ENCODE measurements around the gene LIN37. TPM values are rescaled to one million over a fixed set of nuclear protein-coding genes. Genes with fewer than 3 reads are reported as not detected.

LIN37 gene
- total RNA-seq, 1 donor from 2014 or later: 11.4 TPM

GRCh38 chr19:35746087-35746462 lies 2.3 kb upstream of the LIN37 start:
- no peak for DNase-seq (ENCODE audit: low spot score)
- Mint-ChIP-seq H3K27ac (peak overlapping the region; percentile 94), H3K9me3 (no peaks in the 10 kb centered on the region), H3K36me3 (peaks cover 3% of the 10 kb centered on the region), H3K4me1 (peaks cover 42% of the 10 kb centered on the region), H3K4me3 (peak overlapping the region; percentile 96), H3K27me3 (ENCODE audit: insufficient read depth, low read depth) (peaks cover 10% of the 10 kb centered on the region)
- Histone ChIP-seq H3K27me3 (no peaks in the 10 kb centered on the region), H3K4me1 (peaks cover 5% of the 10 kb centered on the region), H3K79me2 (ENCODE audit: low read depth) (peaks cover 13% of the 10 kb centered on the region), H3K9ac (peak overlapping the region; percentile 68), H3K4me2 (peak overlapping the region; percentile 88), H3F3A (ENCODE audit: low read depth) (peaks cover 30% of the 10 kb centered on the region), H2AFZ (replicated peaks) (no peak overlapping the region), H3K4me3 (peak overlapping the region; percentile 87), H4K20me1 (ENCODE audit: low read depth) (no peaks in the 10 kb centered on the region), H3K27ac (no peak overlapping the region), H3K36me3 (no peaks in the 10 kb centered on the region), H3K9me3 (ENCODE audit: low read depth) (no peaks in the 10 kb centered on the region)
- TF ChIP-seq EZH2 (IDR thresholded peaks at IDR 0.05) (no peak), EZH2phosphoT487 (IDR thresholded peaks at IDR 0.05) (no peak), CTCF (IDR thresholded peaks at IDR 0.05) (no peak)

- H2AFZ ChIP-seq (replicated peaks): no peak overlapping the region
- H3K9me3 Mint-ChIP-seq: no peaks in the 10 kb centered on the region
Measured at GRCh38 chr19:35746531-35746930, 1.8 kb upstream of the LIN37 start.

GRCh38 chr19:35750167-35750566 lies 1.8 kb downstream of the LIN37 start:
- Histone ChIP-seq H3K36me3 (no peaks in the 10 kb centered on the region), H3K4me2 (no peak overlapping the region), H3F3A (ENCODE audit: low read depth) (peaks cover 6% of the 10 kb centered on the region), H3K4me3 (no peak overlapping the region), H3K9ac (no peak overlapping the region), H3K4me1 (peaks cover under 1% of the 10 kb centered on the region), H3K27ac (no peak overlapping the region), H4K20me1 (ENCODE audit: low read depth) (no peaks in the 10 kb centered on the region), H3K79me2 (ENCODE audit: low read depth) (peaks cover 13% of the 10 kb centered on the region), H2AFZ (replicated peaks) (no peak overlapping the region), H3K27me3 (peaks cover 8% of the 10 kb centered on the region), H3K9me3 (ENCODE audit: low read depth) (no peaks in the 10 kb centered on the region)
- Mint-ChIP-seq H3K4me1 (peaks cover 26% of the 10 kb centered on the region), H3K27me3 (ENCODE audit: insufficient read depth, low read depth) (peaks cover 3% of the 10 kb centered on the region), H3K4me3 (peak overlapping the region; percentile 71), H3K36me3 (peaks cover 5% of the 10 kb centered on the region), H3K9me3 (no peaks in the 10 kb centered on the region), H3K27ac (no peak overlapping the region)
- DNase-seq (ENCODE audit: low spot score): no peak
- no peak for TF ChIP-seq EZH2phosphoT487 (IDR thresholded peaks at IDR 0.05)

More at GRCh38 chr19:35746531-35746930, 1.8 kb upstream of the LIN37 start:
- no peaks in the 10 kb centered on the region for H3K27me3 ChIP-seq
- peak overlapping the region; percentile 96 for H3K4me3 Mint-ChIP-seq
- no peaks in the 10 kb centered on the region for H3K9me3 ChIP-seq (ENCODE audit: low read depth)
- H3K9ac ChIP-seq: peak overlapping the region; percentile 68
- peak overlapping the region; percentile 87 for H3K4me3 ChIP-seq
- TF ChIP-seq CTCF (IDR thresholded peaks at IDR 0.05): no peak
- no peak for TF ChIP-seq EZH2phosphoT487 (IDR thresholded peaks at IDR 0.05)
- no peak for TF ChIP-seq EZH2 (IDR thresholded peaks at IDR 0.05)
- DNase-seq (ENCODE audit: low spot score): no peak
- H3K4me1 Mint-ChIP-seq: peaks cover 42% of the 10 kb centered on the region
- peaks cover 3% of the 10 kb centered on the region for H3K4me1 ChIP-seq
- peaks cover 13% of the 10 kb centered on the region for H3K79me2 ChIP-seq (ENCODE audit: low read depth)
- no peak overlapping the region for H3K27ac ChIP-seq
- no peaks in the 10 kb centered on the region for H4K20me1 ChIP-seq (ENCODE audit: low read depth)
- peak overlapping the region; percentile 94 for H3K27ac Mint-ChIP-seq
- peaks cover 3% of the 10 kb centered on the region for H3K36me3 Mint-ChIP-seq
- peak overlapping the region; percentile 88 for H3K4me2 ChIP-seq
- H3K27me3 Mint-ChIP-seq (ENCODE audit: insufficient read depth, low read depth): peaks cover 10% of the 10 kb centered on the region
- peaks cover 25% of the 10 kb centered on the region for H3F3A ChIP-seq (ENCODE audit: low read depth)
- H3K36me3 ChIP-seq: no peaks in the 10 kb centered on the region

- H3K4me2 ChIP-seq: no peak overlapping the region
- peaks cover 13% of the 10 kb centered on the region for H3F3A ChIP-seq (ENCODE audit: low read depth)
- H2AFZ ChIP-seq (replicated peaks): no peak overlapping the region
- H3K9ac ChIP-seq: no peak overlapping the region
- H3K36me3 ChIP-seq: no peaks in the 10 kb centered on the region
- peaks cover 6% of the 10 kb centered on the region for H3K4me1 ChIP-seq
- no peaks in the 10 kb centered on the region for H3K9me3 Mint-ChIP-seq
- H3K36me3 Mint-ChIP-seq: peaks cover 6% of the 10 kb centered on the region
- H3K79me2 ChIP-seq (ENCODE audit: low read depth): peaks cover 4% of the 10 kb centered on the region
- no peaks in the 10 kb centered on the region for H4K20me1 ChIP-seq (ENCODE audit: low read depth)
- H3K27ac Mint-ChIP-seq: no peak overlapping the region
- peaks cover 27% of the 10 kb centered on the region for H3K27me3 ChIP-seq
- H3K27me3 Mint-ChIP-seq (ENCODE audit: insufficient read depth, low read depth): peaks cover 4% of the 10 kb centered on the region
- DNase-seq (ENCODE audit: low spot score): no peak
- no peak overlapping the region for H3K4me3 ChIP-seq
- peaks cover 21% of the 10 kb centered on the region for H3K4me1 Mint-ChIP-seq
- no peak for TF ChIP-seq EZH2phosphoT487 (IDR thresholded peaks at IDR 0.05)
- TF ChIP-seq CTCF (IDR thresholded peaks at IDR 0.05): no peak
- no peak for TF ChIP-seq EZH2 (IDR thresholded peaks at IDR 0.05)
- no peaks in the 10 kb centered on the region for H3K9me3 ChIP-seq (ENCODE audit: low read depth)
- H3K4me3 Mint-ChIP-seq: no peak overlapping the region
- H3K27ac ChIP-seq: no peak overlapping the region
Measured at GRCh38 chr19:35751839-35752745, 3.7 kb downstream of the LIN37 start.
